ENCODE results near the gene TEX12. TPM values are rescaled to one million over a fixed set of nuclear protein-coding genes. Genes with fewer than 3 reads are reported as not detected.

Gene TEX12
- total RNA-seq, 6 donors from 2014 or later: 0.37 to 0.89 TPM; not detected in 4

- WGBS, 2 donors: 36 to 47% methylated on average over 12 of the region's 12 CpGs
- Histone ChIP-seq H3K4me3 (peak within 1 kb of the TSS in 3 of 4 donors; percentile 33 to 45 (median 40)), H3K27ac (peak within 1 kb of the TSS; percentile 72 to 77 (median 74)), H3K36me3 (no peaks in the 10 kb centered on the region), H3K27me3 (no peaks in the 10 kb centered on the region), H3K4me1 (peaks cover 0 to 23% (median 6%) of the 10 kb centered on the region in 4 donors), H3K9me3 (no peaks in the 10 kb centered on the region)
- peak; percentile 86 to 88 for ATAC-seq (ENCODE audit: low FRiP score in 2 of 2)
- TF ChIP-seq POLR2A (IDR thresholded peaks at IDR 0.05) (peak in 3 of 4 donors; percentile 31 to 72 (median 69)), POLR2AphosphoS5 (IDR thresholded peaks at IDR 0.05) (peak; percentile 53 to 79), EP300 (IDR thresholded peaks at IDR 0.05) (peak in 1 of 4 donors; percentile 23), CTCF (IDR thresholded peaks at IDR 0.05) (no peak)
- DNase-seq: peak in 1 of 2 donors; percentile 88
Observed at GRCh38 chr11:112163875-112164685, 3.1 kb upstream of the TEX12 start, which contains the start of gene IL18. Gene IL18, minus strand, starts transcription at chr11:112164094. Its CDS starts 9,041 bp downstream, at chr11:112155053.

- no peak for DNase-seq
- no peak for ATAC-seq (ENCODE audit: low FRiP score in 2 of 2)
Observed at GRCh38 chr11:112165049-112165448, 2.1 kb upstream of the TEX12 start.

GRCh38 chr11:112166562-112166961 lies 610 bp upstream of the TEX12 start:
- H3K36me3 ChIP-seq: no peaks in the 10 kb centered on the region

More at GRCh38 chr11:112165049-112165448, 2.1 kb upstream of the TEX12 start:
- no peak for TF ChIP-seq EP300 (IDR thresholded peaks at IDR 0.05)
- TF ChIP-seq CTCF (IDR thresholded peaks at IDR 0.05): no peak
- no peak for TF ChIP-seq POLR2AphosphoS5 (IDR thresholded peaks at IDR 0.05)
- no peak for TF ChIP-seq POLR2A (IDR thresholded peaks at IDR 0.05)
- Histone ChIP-seq H3K4me3 (no peak overlapping the region), H3K27ac (no peak overlapping the region), H3K27me3 (no peaks in the 10 kb centered on the region), H3K9me3 (no peaks in the 10 kb centered on the region), H3K36me3 (no peaks in the 10 kb centered on the region), H3K4me1 (peaks cover 0 to 21% (median 6%) of the 10 kb centered on the region in 4 donors)
- WGBS, 2 donors: 47 to 52% methylated on average over 3 of the region's 3 CpGs

GRCh38 chr11:112172362-112172994 lies 5.3 kb downstream of the TEX12 start:
- 53 to 65% methylated on average over 2 of the region's 2 CpGs for WGBS, 2 donors
- DNase-seq (no peak), ATAC-seq (ENCODE audit: low FRiP score in 2 of 2) (no peak)
- no peaks in the 10 kb centered on the region for H3K36me3 ChIP-seq
- no peak overlapping the region for H3K4me3 ChIP-seq
- no peak overlapping the region for H3K27ac ChIP-seq
- no peaks in the 10 kb centered on the region for H3K9me3 ChIP-seq
- TF ChIP-seq CTCF (IDR thresholded peaks at IDR 0.05) (no peak), POLR2AphosphoS5 (IDR thresholded peaks at IDR 0.05) (no peak), POLR2A (IDR thresholded peaks at IDR 0.05) (no peak), EP300 (IDR thresholded peaks at IDR 0.05) (no peak)
- no peaks in the 10 kb centered on the region for H3K27me3 ChIP-seq
- peaks cover 0 to 12% (median 12%) of the 10 kb centered on the region in 4 donors for H3K4me1 ChIP-seq

More at GRCh38 chr11:112166562-112166961, 610 bp upstream of the TEX12 start:
- DNase-seq (no peak), ATAC-seq (ENCODE audit: low FRiP score in 2 of 2) (peak in 1 of 2 donors; percentile 60)
- Histone ChIP-seq H3K27me3 (no peaks in the 10 kb centered on the region), H3K27ac (no peak overlapping the region), H3K4me1 (peaks cover 0 to 7% (median 3%) of the 10 kb centered on the region in 4 donors), H3K4me3 (no peak overlapping the region), H3K9me3 (no peaks in the 10 kb centered on the region)
- 42 to 55% methylated on average over 8 of the region's 8 CpGs for WGBS, 2 donors
- TF ChIP-seq EP300 (IDR thresholded peaks at IDR 0.05) (no peak), CTCF (IDR thresholded peaks at IDR 0.05) (no peak), POLR2AphosphoS5 (IDR thresholded peaks at IDR 0.05) (no peak), POLR2A (IDR thresholded peaks at IDR 0.05) (no peak)

All from upper lobe of left lung (tissue), 6 donors.